ENCODE data around the gene TFF2.

The TFF2 gene

GRCh38 chr21:42317826-42318746 is 32.7 kb downstream of the TFF2 start:
- DNase-seq, result no peak

GRCh38 chr21:42317341-42317741 is 33.5 kb downstream of the TFF2 start:
- DNase-seq, result no peak

- DNase-seq, result no peak
Measured at GRCh38 chr21:42316891-42317290, 33.9 kb downstream of the TFF2 start.

- no peak for DNase-seq
Measured at GRCh38 chr21:42315296-42315891, 35.4 kb downstream of the TFF2 start, which contains the start of gene TFF3. Gene TFF3, minus strand, starts transcription at chr21:42315409. Its CDS starts 35 bp downstream, at chr21:42315374.

GRCh38 chr21:42314616-42315295 is 36.0 kb downstream of the TFF2 start:
- no peak for DNase-seq

- no peak for DNase-seq
Measured at GRCh38 chr21:42313501-42313969, 37.3 kb downstream of the TFF2 start.

- DNase-seq, result no peak
Measured at GRCh38 chr21:42312626-42313104, 38.1 kb downstream of the TFF2 start.

GRCh38 chr21:42311816-42312625 is 38.8 kb downstream of the TFF2 start:
- DNase-seq, result no peak

GRCh38 chr21:42311160-42311559 is 39.6 kb downstream of the TFF2 start:
- DNase-seq, result no peak

GRCh38 chr21:42310411-42311001 is 40.3 kb downstream of the TFF2 start:
- DNase-seq, result no peak

- DNase-seq, result peak; percentile 58 to 81 (median 72)
Measured at GRCh38 chr21:42309753-42310213, 41.0 kb downstream of the TFF2 start.

GRCh38 chr21:42308914-42309752 is 41.7 kb downstream of the TFF2 start:
- DNase-seq, result no peak

GRCh38 chr21:42308161-42308913 is 42.5 kb downstream of the TFF2 start:
- DNase-seq, result peak; percentile 65 to 82 (median 74)

- no peak for DNase-seq
Measured at GRCh38 chr21:42307106-42307505, 43.7 kb downstream of the TFF2 start.

- peak in 1 of 4 experiments; percentile 20 for DNase-seq
Measured at GRCh38 chr21:42306366-42307035, 44.3 kb downstream of the TFF2 start.

GRCh38 chr21:42305707-42306147 is 45.1 kb downstream of the TFF2 start:
- DNase-seq, result no peak

GRCh38 chr21:42304556-42305454 is 46.0 kb downstream of the TFF2 start:
- no peak for DNase-seq

- DNase-seq, result no peak
Measured at GRCh38 chr21:42303443-42303842, 47.4 kb downstream of the TFF2 start.
